ENCODE data around the gene HSH2D.

Gene HSH2D

DNA sequence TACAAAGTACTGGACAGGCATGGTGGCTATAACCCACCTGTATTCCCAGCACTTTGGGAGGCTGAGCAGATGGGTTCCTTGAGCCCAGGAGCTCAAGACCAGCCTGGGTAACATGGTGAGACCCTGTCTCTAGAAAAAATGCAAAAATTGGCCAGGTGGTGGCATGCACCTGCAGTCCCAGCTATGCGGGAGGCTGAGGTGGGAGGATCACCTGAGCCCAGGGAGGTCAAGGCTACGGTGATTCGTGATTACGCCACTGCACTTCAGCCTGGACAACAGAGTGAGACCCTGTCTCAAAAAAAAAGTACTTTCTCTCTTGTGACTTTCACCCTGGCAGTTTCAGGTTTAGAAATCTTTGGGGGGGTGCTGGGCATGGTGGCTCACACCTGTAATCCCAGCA lies 43.0 kb upstream of the HSH2D start:
- TF ChIP-seq, protein P1, sequence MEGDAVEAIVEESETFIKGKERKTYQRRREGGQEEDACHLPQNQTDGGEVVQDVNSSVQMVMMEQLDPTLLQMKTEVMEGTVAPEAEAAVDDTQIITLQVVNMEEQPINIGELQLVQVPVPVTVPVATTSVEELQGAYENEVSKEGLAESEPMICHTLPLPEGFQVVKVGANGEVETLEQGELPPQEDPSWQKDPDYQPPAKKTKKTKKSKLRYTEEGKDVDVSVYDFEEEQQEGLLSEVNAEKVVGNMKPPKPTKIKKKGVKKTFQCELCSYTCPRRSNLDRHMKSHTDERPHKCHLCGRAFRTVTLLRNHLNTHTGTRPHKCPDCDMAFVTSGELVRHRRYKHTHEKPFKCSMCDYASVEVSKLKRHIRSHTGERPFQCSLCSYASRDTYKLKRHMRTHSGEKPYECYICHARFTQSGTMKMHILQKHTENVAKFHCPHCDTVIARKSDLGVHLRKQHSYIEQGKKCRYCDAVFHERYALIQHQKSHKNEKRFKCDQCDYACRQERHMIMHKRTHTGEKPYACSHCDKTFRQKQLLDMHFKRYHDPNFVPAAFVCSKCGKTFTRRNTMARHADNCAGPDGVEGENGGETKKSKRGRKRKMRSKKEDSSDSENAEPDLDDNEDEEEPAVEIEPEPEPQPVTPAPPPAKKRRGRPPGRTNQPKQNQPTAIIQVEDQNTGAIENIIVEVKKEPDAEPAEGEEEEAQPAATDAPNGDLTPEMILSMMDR (IDR thresholded peaks at IDR 0.05; ENCODE audit: low read depth, low read length) = no peak
- DNase-seq (ENCODE audit: extremely low read depth, low read depth) = no peak

DNA sequence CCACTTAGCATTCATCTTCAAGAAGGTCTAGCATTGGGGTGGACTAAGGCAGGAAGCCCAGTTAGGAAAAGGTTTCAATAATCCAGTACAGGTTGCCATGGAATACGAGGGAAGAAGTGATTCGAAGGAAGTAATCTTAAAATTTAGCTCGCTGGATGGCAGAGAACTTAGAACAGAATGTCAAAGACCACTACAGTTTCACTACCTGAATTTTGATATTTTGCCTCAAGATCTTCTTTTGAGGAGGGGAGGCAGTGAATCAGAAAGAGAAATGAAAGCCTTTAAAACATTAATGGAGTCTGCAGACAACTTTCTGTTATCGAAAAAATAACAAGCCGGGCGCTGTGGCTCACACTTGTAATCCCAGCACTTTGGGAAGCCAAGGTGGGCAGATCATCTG lies 38.8 kb upstream of the HSH2D start:
- DNase-seq (ENCODE audit: extremely low read depth, low read depth) = no peak
- TF ChIP-seq, protein P1 (IDR thresholded peaks at IDR 0.05; ENCODE audit: low read depth, low read length) = no peak

DNA sequence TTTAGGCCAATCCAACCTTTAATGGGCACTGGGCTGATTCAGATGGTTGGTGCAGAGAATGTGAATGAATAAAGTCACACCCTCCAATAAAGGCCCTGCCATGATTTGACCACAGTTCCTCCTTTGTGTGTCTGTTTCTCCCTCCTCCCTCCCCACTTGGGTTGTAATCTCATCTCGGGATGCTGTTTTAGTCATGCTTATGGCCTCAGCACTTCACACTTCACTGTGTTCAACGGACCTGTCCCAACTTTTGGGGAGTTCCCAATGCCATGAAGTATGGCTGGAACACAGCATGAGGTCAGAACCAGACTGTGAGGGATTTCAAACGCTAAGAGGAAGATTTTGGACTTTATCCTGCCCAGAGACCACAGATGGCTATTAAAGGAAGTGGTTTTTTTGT lies 37.4 kb upstream of the HSH2D start:
- no peak for DNase-seq (ENCODE audit: extremely low read depth, low read depth)
- TF ChIP-seq, protein P1 (IDR thresholded peaks at IDR 0.05; ENCODE audit: low read depth, low read length) = no peak

DNA sequence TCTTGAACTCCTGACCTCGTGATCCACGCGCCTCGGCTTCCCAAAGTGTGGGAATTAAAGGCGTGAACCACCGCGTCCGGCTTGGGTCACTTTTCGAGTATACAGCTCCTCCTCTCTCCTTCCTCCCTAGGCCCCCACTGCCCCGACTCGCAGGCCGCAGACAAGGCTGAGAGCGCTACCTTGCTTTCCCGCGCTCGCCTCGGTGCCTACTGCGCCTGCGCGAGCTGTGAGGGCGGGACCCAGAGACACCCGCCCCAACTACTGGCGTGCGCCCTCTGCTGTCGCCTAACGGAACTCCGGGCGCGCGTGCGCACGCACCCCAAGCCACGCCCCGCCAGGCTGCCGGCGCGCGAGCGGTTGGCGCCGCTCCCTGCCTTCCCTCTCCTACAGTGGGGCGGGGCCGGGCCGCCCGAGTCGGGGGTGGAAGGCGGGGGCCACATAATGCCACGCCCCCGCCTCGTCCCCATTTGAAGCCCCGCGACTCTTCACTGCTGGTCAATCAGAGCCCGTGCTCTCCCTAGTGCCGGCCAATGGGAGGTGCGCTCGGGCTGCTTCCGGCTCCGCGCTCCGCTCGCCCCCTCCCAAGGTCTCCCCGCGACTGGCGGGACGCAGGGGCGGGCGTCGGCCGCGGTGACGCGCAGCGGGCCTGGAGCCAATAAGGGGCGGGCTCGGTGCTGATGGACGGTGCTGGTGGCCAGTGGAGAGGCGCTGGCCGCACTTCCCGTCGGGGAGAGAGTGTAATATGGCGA lies 32.2 kb upstream of the HSH2D start, which contains the start of gene RAB8A:
Gene RAB8A, plus strand, starts transcription at position 730 of the 749 bp plus-strand sequence. Its CDS starts 13 bp downstream, at position 743.
- peak; percentile 99 for DNase-seq (ENCODE audit: extremely low read depth, low read depth)
- TF ChIP-seq, protein P1 (IDR thresholded peaks at IDR 0.05; ENCODE audit: low read depth, low read length) = peak; percentile 67

DNA sequence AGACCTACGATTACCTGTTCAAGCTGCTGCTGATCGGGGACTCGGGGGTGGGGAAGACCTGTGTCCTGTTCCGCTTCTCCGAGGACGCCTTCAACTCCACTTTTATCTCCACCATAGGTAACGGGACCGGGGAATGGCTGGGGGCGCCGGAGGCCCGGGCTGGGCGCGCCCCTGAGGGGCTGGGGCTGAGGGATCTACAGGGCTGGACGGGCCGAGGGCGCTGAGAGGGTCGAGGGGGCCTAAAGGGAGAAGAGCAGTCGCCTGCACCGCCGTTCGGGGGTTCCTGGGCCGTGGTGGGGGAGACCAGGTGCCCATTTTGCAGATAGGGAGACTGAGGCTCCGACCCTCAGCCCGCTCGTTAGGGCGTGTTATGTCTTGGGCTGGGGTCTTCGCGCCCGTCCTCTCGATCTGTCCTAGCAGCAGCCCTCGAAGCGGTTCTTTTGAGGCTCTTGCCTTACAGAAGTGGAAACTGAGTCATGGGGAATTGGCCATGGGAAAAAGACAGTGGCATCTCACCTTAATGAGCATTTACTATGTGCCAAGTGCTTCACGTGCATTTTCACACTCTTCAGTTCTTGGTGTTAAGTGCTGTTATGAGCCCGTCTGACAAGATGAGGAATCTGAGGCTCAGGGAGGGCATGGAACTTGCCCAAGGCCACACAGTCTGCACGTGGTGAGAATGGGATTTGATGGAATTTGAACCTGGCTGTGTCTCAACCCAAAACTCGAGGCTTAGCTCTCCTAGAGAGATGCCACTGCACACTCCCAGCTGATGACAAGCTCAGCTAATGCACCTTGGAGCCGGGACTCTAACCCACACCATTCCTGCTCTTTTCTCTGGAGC lies 31.4 kb upstream of the HSH2D start:
- DNase-seq (ENCODE audit: extremely low read depth, low read depth) = no peak
- TF ChIP-seq, protein P1 (IDR thresholded peaks at IDR 0.05; ENCODE audit: low read depth, low read length) = no peak

DNA sequence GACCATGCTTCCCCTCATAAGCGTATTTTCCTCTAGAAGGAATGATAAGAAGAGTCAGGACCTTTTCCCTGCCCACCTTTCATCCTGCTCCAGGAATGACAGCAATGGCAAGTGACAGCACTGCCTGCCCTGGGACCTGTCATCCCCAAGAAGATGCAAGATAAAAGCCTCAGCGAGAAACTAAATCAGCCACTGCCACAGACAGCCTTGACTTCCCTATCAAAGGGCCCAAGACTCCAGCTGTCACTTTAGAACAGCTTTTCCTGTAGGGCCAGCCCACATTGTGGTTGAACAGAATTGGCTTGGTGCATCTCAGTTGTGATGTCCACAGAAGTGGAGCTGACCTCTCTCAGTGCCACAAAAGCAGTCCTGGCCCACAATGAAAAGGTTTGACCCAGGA lies 30.7 kb upstream of the HSH2D start:
- no peak for DNase-seq (ENCODE audit: extremely low read depth, low read depth)

More for the DNA sequence above, 30.7 kb upstream of the HSH2D start:
- TF ChIP-seq, protein P1 (IDR thresholded peaks at IDR 0.05; ENCODE audit: low read depth, low read length) = no peak
